Dermis blood vessel endothelial cell (primary cell): ENCODE measurements around the gene OR51A4. TPM values are rescaled to one million over a fixed set of nuclear protein-coding genes. Genes with fewer than 3 reads are reported as not detected.
"Not testable (repeated sequence)": the region's sequence is repeated elsewhere in the genome, so short reads cannot be mapped to it uniquely, and the experiment has no call there.

Source experiments
- DNase-seq: peaks from one replicate; pipeline ENCODE4 v3.0.0; 2010
- total RNA-seq: library from RNA; depleted of rRNA; stranded (reverse); fragments of >200 nt; gene quantifications from 2 replicates; pipeline ENCODE4 v1.2.3, GENCODE V29; 2014

Gene OR51A4
- total RNA-seq, result not detected in 2 replicates

DNA sequence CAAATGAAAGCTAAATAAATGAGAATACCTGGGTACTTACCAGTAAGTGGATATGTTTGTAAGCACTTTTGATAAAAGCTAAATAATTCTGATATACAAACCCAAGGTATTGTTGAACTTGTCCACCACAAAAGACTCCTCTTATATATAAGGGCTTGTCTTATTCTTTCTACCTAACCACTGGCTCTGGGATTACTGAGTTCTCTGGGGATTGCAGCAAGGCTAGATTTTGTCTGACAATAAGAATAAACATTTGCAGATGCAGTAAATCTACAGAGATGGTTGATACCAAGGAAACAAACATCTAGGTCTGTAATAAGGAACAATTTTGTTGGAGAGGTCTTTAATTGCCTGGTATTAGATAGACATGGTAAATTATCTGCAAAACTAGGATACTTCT is at the start of gene OR51A4:
Gene OR51A4, minus strand, starts transcription at position 101 of the 400 bp plus-strand sequence. CDS start 505 bp downstream, outside the sequence.
- DNase-seq, result no peak

DNA sequence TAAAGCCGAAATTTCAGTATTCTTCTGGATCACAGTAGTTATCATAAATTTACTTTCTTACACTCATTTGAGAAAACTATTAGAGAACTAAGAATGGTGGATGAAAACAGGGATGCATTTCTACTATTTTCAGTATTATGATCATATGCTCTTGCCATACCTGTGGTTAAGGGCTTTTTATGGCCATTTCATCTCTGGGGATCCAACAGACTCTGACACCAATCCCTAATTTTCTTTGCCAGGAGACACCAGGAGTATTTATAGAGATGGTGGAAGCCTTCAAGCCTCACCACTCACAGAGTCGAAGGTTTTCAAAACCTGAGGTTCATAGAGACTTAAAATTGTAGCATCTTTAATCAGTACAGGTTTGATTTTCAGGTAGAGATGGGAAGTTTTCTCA is 47.1 kb upstream of the OR51A4 start, which contains the start of gene OR51L1:
Gene OR51L1, plus strand, starts transcription at position 301 of the 400 bp plus-strand sequence. CDS start 4,132 bp downstream, outside the sequence.
- no peak for DNase-seq

DNA sequence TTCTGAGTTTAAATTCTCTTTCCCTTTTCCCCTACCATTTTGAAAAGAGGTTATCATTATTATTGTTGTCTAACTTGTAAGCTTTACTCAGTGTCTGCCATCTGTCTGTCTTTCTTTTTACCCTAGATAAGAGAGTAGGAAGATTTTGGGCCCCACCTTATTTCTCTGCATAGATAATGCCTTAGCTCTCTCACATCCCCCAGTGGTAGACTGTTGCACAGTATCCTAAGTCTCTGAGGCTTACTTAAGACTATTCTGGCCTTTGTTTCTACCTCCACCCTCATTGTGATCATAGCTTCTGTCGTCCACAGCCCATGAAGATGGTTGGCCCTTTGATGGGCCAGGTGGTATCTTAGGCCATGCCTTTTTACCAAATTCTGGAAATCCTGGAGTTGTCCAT is 43.7 kb upstream of the OR51A4 start:
- DNase-seq, result no peak

DNA sequence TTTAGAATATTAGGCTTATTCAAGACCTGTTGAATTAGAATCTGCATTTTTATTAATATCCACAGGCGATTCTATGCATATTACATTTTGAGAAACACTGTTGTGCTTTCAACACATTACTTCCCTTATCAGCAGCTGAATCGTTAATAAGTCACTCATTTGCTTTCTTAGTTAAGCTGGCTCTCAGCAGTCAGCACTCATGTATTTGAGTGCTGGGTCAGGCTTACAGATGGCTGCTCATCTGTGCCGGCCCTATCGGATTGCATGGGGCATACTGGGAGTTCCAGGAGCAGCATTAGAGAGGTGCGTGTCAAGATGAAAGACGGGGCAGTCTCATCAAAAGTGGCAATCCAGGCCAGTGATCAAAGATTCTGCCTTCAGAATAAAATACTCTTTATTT is 36.4 kb upstream of the OR51A4 start:
- DNase-seq, result no peak

- DNase-seq, result no peak
These were observed 35.3 kb upstream of the OR51A4 start for GRCh38 chr11:4982678-4983077.

DNA sequence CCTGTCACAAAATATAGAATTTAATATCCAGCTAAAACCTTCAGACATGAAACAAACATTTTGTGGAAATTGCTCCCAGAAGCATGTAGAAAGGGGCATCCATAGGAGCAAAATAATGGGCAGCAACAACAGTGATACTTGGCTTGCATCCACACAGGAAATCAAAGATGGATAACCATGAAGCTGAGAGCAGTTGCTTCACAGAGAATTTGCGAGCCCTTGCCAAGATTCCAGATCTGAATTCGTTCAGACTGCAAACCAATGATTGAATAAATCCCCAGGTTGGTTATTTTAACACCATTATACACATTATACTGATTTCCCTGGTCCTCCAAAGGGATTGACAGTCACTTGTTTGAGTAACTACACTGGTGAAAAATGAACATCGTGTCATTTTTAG is 31.6 kb upstream of the OR51A4 start:
- DNase-seq, result no peak

GRCh38 chr11:4975436-4975835 is 28.0 kb upstream of the OR51A4 start:
- no peak for DNase-seq

GRCh38 chr11:4962816-4963215 is 15.4 kb upstream of the OR51A4 start:
- DNase-seq, result no peak

DNA sequence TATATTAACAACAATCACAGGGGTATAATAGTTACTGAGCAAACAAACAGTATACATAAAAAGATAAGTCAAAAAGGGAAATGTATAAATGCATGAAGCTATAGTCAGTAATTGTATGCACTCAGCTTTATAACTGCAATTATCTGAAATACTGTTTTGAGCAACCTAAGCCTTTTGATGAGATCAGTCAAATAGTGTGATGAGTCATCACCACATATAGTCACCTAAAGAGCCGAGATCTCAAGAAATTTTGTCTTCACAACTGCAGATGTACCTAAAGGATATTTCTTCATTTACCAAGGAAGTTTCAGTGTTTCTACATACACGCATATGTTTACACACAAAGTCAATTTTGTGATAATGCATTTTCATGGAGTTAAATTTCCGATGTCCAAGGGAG is 13.5 kb upstream of the OR51A4 start:
- DNase-seq, result no peak

GRCh38 chr11:4957396-4957795 is 10.0 kb upstream of the OR51A4 start:
- no peak for DNase-seq

GRCh38 chr11:4955613-4956012 is 8.2 kb upstream of the OR51A4 start, which contains the start of gene OR51A2:
OR51A2 (minus strand) TSS chr11:4955713; CDS start chr11:4955713, 0 bp downstream.
- not testable (repeated sequence) for DNase-seq

- no peak for DNase-seq
These were observed 10.7 kb downstream of the OR51A4 start for GRCh38 chr11:4936745-4937144.

GRCh38 chr11:4932751-4933150 is 14.7 kb downstream of the OR51A4 start:
- no peak for DNase-seq

DNA sequence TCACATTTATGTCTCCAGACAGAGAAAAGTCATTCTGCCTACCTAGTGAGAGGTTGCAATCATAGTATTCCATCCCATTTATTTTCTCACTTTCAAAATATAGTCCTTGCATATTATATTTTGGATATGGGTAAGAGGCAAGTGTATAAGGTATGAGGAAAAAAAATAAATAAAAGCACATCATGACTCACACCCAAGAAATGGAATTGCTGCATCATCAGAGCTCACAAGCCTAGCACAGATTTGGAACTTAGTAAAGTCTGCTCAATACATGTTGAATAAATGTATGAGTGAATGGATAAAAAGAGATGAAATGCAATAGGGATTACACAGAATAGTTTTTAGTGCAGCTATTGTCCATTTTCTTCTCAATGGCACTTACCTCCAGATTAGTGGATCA is 20.8 kb downstream of the OR51A4 start:
- DNase-seq, result no peak

DNA sequence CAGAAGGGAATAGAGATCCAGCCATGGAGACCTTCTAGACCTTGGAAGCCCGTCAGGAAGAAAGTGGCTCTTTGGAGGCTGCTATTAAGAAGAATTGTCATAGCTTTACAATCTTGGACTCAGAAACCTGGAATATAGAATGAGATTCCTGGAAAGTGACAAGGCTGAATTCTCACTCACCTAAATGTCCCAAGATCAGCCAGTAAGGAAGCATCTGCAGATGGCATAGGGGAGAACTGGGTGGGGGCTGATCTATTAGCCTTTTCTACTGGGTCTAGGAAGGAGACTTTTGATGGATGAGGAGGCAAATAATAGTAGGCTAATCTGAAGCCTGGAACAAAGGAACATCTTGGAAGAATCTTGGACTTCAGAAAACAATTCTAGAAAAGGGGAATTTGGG is 23.2 kb downstream of the OR51A4 start, which contains the start of gene OR51G1:
Gene OR51G1, minus strand, starts transcription at position 101 of the 400 bp plus-strand sequence. Its CDS starts 0 bp downstream, at position 101.
- DNase-seq, result no peak

DNA sequence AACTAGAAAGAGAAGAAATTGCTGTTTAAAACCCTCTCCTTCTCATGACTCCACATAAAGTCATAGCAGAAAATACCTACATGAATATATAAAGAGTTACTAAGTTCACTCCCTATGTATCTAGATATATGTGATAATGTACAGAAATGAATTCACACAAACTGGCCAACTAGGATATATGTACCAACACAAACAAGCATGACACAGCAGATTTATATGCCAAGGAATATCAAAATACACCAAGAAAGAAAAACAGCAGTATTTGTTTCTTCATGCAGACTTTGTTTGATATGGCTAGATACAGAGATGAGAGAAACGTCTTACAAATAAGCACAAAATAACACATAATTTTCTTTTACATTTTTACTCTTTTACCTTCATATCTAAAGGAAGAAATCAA is 25.1 kb downstream of the OR51A4 start:
- DNase-seq, result no peak

DNA sequence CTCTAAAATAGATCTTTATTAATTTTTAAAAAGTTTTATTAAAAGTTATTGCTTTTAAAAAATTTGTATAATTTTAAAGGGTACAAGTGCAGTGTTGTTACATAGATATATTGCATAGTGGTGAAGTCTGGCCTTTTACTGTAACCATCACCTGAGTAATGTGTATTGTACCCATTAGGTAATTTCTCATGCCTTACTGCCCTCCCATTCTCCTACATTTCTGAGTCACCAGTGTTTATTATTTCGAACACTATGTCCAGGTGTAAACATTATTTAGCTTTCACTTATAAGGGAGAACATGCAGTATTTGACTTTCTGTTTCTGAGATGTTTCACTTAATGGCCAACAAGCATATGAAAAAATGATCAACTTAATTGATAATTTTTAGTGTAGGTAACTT is 25.6 kb downstream of the OR51A4 start:
- no peak for DNase-seq

GRCh38 chr11:4919250-4919649 is 28.2 kb downstream of the OR51A4 start, which contains the start of gene OR51G2:
OR51G2 (minus strand) TSS chr11:4919350; CDS start chr11:4915663, 3,687 bp downstream.
- no peak for DNase-seq

- DNase-seq, result no peak
These were observed 30.8 kb downstream of the OR51A4 start for GRCh38 chr11:4916581-4916980.

DNA sequence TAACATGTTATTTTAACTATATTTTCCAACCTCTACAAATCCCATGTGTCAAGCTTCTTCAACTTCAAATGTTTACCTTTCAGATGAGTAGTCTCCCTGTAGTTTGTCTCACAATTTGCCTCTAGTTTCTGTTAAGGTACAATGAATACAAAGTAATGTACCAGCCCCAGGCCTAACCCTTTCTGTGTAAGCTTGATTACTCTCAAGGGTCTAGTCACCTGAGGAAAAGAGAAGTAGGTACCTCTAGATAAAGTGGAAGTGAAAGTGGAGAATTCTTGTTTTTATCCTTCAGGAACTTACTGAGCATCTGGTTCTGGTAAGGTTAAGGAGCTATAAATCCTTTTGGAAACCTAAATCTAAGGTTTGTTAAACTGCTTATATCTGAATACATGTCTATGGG is 43.9 kb downstream of the OR51A4 start, which contains the start of gene OR51A7:
Gene OR51A7, plus strand, starts transcription at position 300 of the 400 bp plus-strand sequence. CDS start 3,587 bp downstream, outside the sequence.
- DNase-seq, result no peak
